GM12878 (cell line): ENCODE results near the gene AP3S2. TPM values are rescaled to one million over a fixed set of nuclear protein-coding genes. Genes with fewer than 3 reads are reported as not detected.

Source experiments
- ATAC-seq: fragments of 200-7000 bp; cut with Tn5 transposase; 3 replicates; pipeline ENCODE4 v1.9.1; 2020; ENCODE audit warnings: mild to moderate bottlenecking, moderate library complexity
- BruUV-seq: library from RNA; stranded (reverse); fragments of 400-500 nt; replicated peaks from 2 replicates; lab custom pipeline; 2021; lab: Mats Ljungman, UMichigan
- CTCF ChIA-PET: fragments of 300-600 bp; sonication (Branson Sonifier 250); formaldehyde crosslinking; extraction: SDS; loops from one replicate; lab custom pipeline; 2021; ENCODE audit warnings: inconsistent platforms; lab: Yijun Ruan, JAX
- POLR2A ChIA-PET: fragments of 350-600 bp; formaldehyde crosslinking; extraction: SDS; loops from one replicate; lab custom pipeline; 2021; ENCODE audit warnings: inconsistent platforms; lab: Charles Lee
- RAD21 ChIA-PET: fragments of 300-600 bp; sonication (Branson Sonifier 250); formaldehyde crosslinking; loops from one replicate; lab custom pipeline; 2023; ENCODE audit warnings: antibody characterized with exemption; ENCODE audit not compliant: unreplicated experiment; lab: Charles Lee
- SMC1A ChIA-PET: fragments of 300-600 bp; sonication (Branson Sonifier 250); formaldehyde crosslinking; loops from one replicate; lab custom pipeline; 2023; ENCODE audit not compliant: unreplicated experiment, uncharacterized antibody; lab: Charles Lee
- DNase-seq: peaks from one replicate; pipeline ENCODE4 v3.0.0-alpha.2; 2011; ENCODE audit warnings: low read depth, low spot score
- FAIRE-seq: peaks from 3 replicates; lab custom pipeline; 2011; peaks lifted over from hg19 to GRCh38; lab: Jason Lieb, UNC
- H2AFZ ChIP-seq: 2 replicates; pipeline ENCODE4 v1.6.0; 2011; ENCODE audit warnings: low read depth, low read length, control low read depth; ENCODE audit not compliant: control insufficient read depth
- H3K27ac ChIP-seq: 2 replicates; pipeline ENCODE4 v1.5.1; 2011; ENCODE audit warnings: control low read depth; ENCODE audit not compliant: control insufficient read depth, insufficient read depth
- H3K27me3 ChIP-seq, 2 experiments: replicated peaks in 1 of 2; 2 replicates each; pipeline versions ENCODE4 v1.6.0 to v1.6.1; 2011; ENCODE audit warnings: low read length in 1 of 2; ENCODE audit not compliant: control insufficient read depth in 2 of 2, insufficient read depth in 2 of 2
- H3K36me3 ChIP-seq, 2 experiments: 2 replicates each; pipeline ENCODE4 v1.5.1; 2011; ENCODE audit warnings: low read length in 1 of 2; ENCODE audit not compliant: control insufficient read depth in 2 of 2, insufficient read depth in 2 of 2
- H3K4me1 ChIP-seq: 2 replicates; pipeline ENCODE4 v1.6.1; 2011; ENCODE audit warnings: mild to moderate bottlenecking, low read length, moderate library complexity, mixed read lengths; ENCODE audit not compliant: control insufficient read depth, insufficient read depth
- H3K4me2 ChIP-seq: 2 replicates; pipeline ENCODE4 v1.6.0; 2011; ENCODE audit warnings: control low read depth; ENCODE audit not compliant: control insufficient read depth, insufficient read depth
- H3K4me3 ChIP-seq: fragments of 200-600 bp; sonication (generic); 2 replicates; pipeline ENCODE4 v1.5.1; 2016
- H3K79me2 ChIP-seq: 2 replicates; pipeline ENCODE4 v1.6.0; 2011; ENCODE audit warnings: low read length; ENCODE audit not compliant: control insufficient read depth, insufficient read depth
- H3K9ac ChIP-seq: 2 replicates; pipeline ENCODE4 v1.8.0; 2011; ENCODE audit warnings: low read length, control low read depth, mixed read lengths; ENCODE audit not compliant: control insufficient read depth, insufficient read depth
- H3K9me3 ChIP-seq: replicated peaks from 3 replicates; pipeline ENCODE4 v1.5.1; 2011; ENCODE audit warnings: mild to moderate bottlenecking, low read length; ENCODE audit not compliant: control insufficient read depth, insufficient read depth
- H4K20me1 ChIP-seq: 2 replicates; pipeline ENCODE4 v1.6.0; 2011; ENCODE audit not compliant: control insufficient read depth, insufficient read depth
- ELK1 ChIP-seq: IDR thresholded peaks from 2 replicates; pipeline ENCODE4 v1.6.1; 2012; ENCODE audit warnings: low read depth, low read length, improper control_type of control experiment
- NBN ChIP-seq: fragments of 450-650 bp; IDR thresholded peaks from 2 replicates; pipeline ENCODE4 v1.6.1; 2016
- POLR2A ChIP-seq: IDR thresholded peaks from 2 replicates; pipeline ENCODE4 v1.6.1; 2011; ENCODE audit warnings: low read depth, mild to moderate bottlenecking, low read length
- ZNF384 ChIP-seq: IDR thresholded peaks from 2 replicates; pipeline ENCODE4 v1.6.1; 2012; ENCODE audit warnings: low read depth, mild to moderate bottlenecking, low read length, improper control_type of control experiment, borderline replicate concordance
- ZZZ3 ChIP-seq: IDR thresholded peaks from 2 replicates; pipeline ENCODE4 v1.6.1; 2011; ENCODE audit warnings: low read depth; ENCODE audit not compliant: control insufficient read depth, insufficient read length
- WGBS: methylation state at CpG from one replicate; pipeline ENCODE4 v1.1.6; 2016; ENCODE audit warnings: low lambda C conversion rate; ENCODE audit not compliant: insufficient replicate concordance, insufficient coverage; ENCODE audit errors: missing lambda C conversion rate; 5-methylcytosine and 5-hydroxymethylcytosine counted together
- in situ Hi-C: fragments of 300-500 bp; cut with MboI; formaldehyde crosslinking; loops from 9 replicates; pipeline ENCODE4 v1.14.3; 2018; ENCODE audit warnings: mixed read lengths
- intact Hi-C: fragments of 100-400 bp; cut with micrococcal nuclease; formaldehyde crosslinking; loops from one replicate; pipeline ENCODE4 v1.14.2; 2022; ENCODE audit not compliant: unreplicated experiment
- polyA plus RNA-seq, 11 experiments: library from polyadenylated mRNA; depleted of rRNA in 4 of 11; unstranded in 6 of 11; stranded (reverse) in 5 of 11; fragments of >200 nt; fragmentation: Nextera tagmentation in 4 of 11; fragmentation: Illumina TruSeq in 1 of 11; extraction: Ambion mirVana in 4 of 11; extraction: Trizol in 1 of 11; gene quantifications; 1 replicate in 1 of 11; 2 replicates in 10 of 11; pipeline versions ENCODE4 v1.2.1 to v1.2.3, GENCODE V29; 2011 to 2016; ENCODE audit warnings: inconsistent platforms in 2 of 11, missing spikeins in 2 of 11, low read depth in 1 of 11
- total RNA-seq, 4 experiments: library from RNA; depleted of rRNA in 3 of 4; stranded (reverse); fragments of >200 nt in 3 of 4; fragmentation: Illumina TruSeq in 1 of 4; extraction: Trizol in 1 of 4; gene quantifications; 2 replicates each; pipeline versions ENCODE4 v1.2.1 to v1.2.3, GENCODE V29; 2013 to 2021

Gene AP3S2
- total and polyA plus RNA-seq, 10 of the 15 experiments (the other 5 are each of a cell fraction or from before 2014, with no cell fraction given) = 10.0 to 43.6 (median 26.0) TPM

- RAD21 ChIA-PET = no interaction called here
- Histone ChIP-seq H3K4me2 (no peak overlapping the region), H2AFZ (no peak overlapping the region), H3K79me2 (no peaks in the 10 kb centered on the region), H3K9ac (no peak overlapping the region; the same call in 1 of the 2 replicates), H3K4me3 (no peak overlapping the region), H3K27ac (no peak overlapping the region), H3K27me3 (no peaks in the 10 kb centered on the region), H3K9me3 (no peaks in the 10 kb centered on the region), H4K20me1 (no peaks in the 10 kb centered on the region), H3K36me3 (peaks cover 11 to 18% of the 10 kb centered on the region in 2 experiments; a peak in 3 of 4 replicates)
- ATAC-seq (no peak), FAIRE-seq (no peak), DNase-seq (no peak)
- POLR2A ChIA-PET = interaction anchor here (1.3 kb wide), 1 partner anchor 104 kb away, joined by 3 read pairs; no protein-coding TSS in a partner anchor
- BruUV-seq = no TSS peak
- SMC1A ChIA-PET = interaction anchor here (0.8 kb wide), 1 partner anchor 11 kb away, joined by 3 read pairs; no protein-coding TSS in a partner anchor
- 32% methylated on average over 6 of the region's 6 CpGs for WGBS
- CTCF ChIA-PET = interaction anchor here (0.7 to 1.6 kb wide), 7 partner anchors 37 to 259 kb away, joined by 3 to 6 read pairs (median 4); no protein-coding TSS in a partner anchor
- intact Hi-C loops = no loop called here
- no peak for TF ChIP-seq ELK1
- TF ChIP-seq NBN = no peak
- TF ChIP-seq ZNF384 = no peak
- TF ChIP-seq POLR2A = no peak
- TF ChIP-seq ZZZ3 = no peak
- TF ChIP-seq, all 136 proteins: peak for 0
- in situ Hi-C loops = no loop called here
- peaks cover 18% of the 10 kb centered on the region for H3K4me1 ChIP-seq
Measured at GRCh38 chr15:89837134-89837829, 56.5 kb downstream of the AP3S2 start.
